H1 (cell line): ENCODE results near the gene MED28. TPM values are rescaled to one million over a fixed set of nuclear protein-coding genes. Genes with fewer than 3 reads are reported as not detected.

Source experiments
- EP300 ChIP-seq, 2 experiments: IDR thresholded peaks; 1 replicate in 1 of 2; 2 replicates in 1 of 2; pipeline ENCODE4 v1.6.1; 2011 to 2012; ENCODE audit warnings: low read depth in 2 of 2, low read length in 2 of 2, mild to moderate bottlenecking in 2 of 2, borderline replicate concordance in 1 of 2, inconsistent platforms in 1 of 2, moderate library complexity in 1 of 2
- RAD21 ChIP-seq, 2 experiments: IDR thresholded peaks in 1 of 2; conservative IDR thresholded peaks in 1 of 2; 2 replicates each; pipeline ENCODE4 v1.6.1; 2011; ENCODE audit warnings: low read depth in 2 of 2, low read length in 2 of 2, improper control_type of control experiment in 1 of 2, inconsistent platforms in 1 of 2, mild to moderate bottlenecking in 1 of 2, moderate library complexity in 1 of 2
- SRF ChIP-seq: IDR thresholded peaks from 2 replicates; pipeline ENCODE4 v1.6.1; 2011; ENCODE audit warnings: mild to moderate bottlenecking, low read depth, low read length, moderate library complexity
- polyA plus RNA-seq, 7 experiments: library from polyadenylated mRNA; depleted of rRNA in 3 of 7; stranded (reverse) in 5 of 7; unstranded in 2 of 7; fragments of >200 nt in 5 of 7; fragments of 200-250 nt in 2 of 7; gene quantifications; 1 replicate in 5 of 7; 2 replicates in 1 of 7; 4 replicates in 1 of 7; pipeline versions ENCODE4 v1.2.1 to v1.2.3, GENCODE V29; 2011 to 2013; ENCODE audit warnings: missing spikeins in 2 of 7, mixed read lengths in 2 of 7
- total RNA-seq: library from RNA; stranded (reverse); fragmentation: NEBNext Ultra II Directional; extraction: Animal tissue kit (Norgen Biotek cat#: 25700); gene quantifications from 2 replicates; pipeline ENCODE4 v1.2.1, GENCODE V29; 2021

Gene MED28
- total and polyA plus RNA-seq, 2 of the 8 experiments (the other 6 are each of a cell fraction or from before 2014, with no cell fraction given) = 24.0 to 87.1 TPM

- TF ChIP-seq RAD21 (IDR thresholded peaks at IDR 0.05 in 1 of 2, conservative IDR thresholded peaks at IDR 0.05 in 1 of 2; ENCODE audit: low read depth in 2 of 2, low read length in 2 of 2) = no peak
- no peak for TF ChIP-seq EP300 (IDR thresholded peaks at IDR 0.05; ENCODE audit: borderline replicate concordance in 1 of 2, low read depth in 2 of 2, low read length in 2 of 2)
- no peak for TF ChIP-seq SRF
Observed at GRCh38 chr4:17650406-17650805, 36.0 kb downstream of the MED28 start (continued).
